HUDEP-2 (cell line): ENCODE measurements around the gene USP9X.
"Not testable (repeated sequence)": the region's sequence is repeated elsewhere in the genome, so short reads cannot be mapped to it uniquely, and the experiment has no call there.

Experiments
- DNase-seq, 76 experiments: peaks; one replicate each; lab custom pipeline; 2025; ENCODE audit not compliant: unreplicated experiment in 76 of 76; lab: John Stamatoyannopoulos, UW

USP9X gene

DNA sequence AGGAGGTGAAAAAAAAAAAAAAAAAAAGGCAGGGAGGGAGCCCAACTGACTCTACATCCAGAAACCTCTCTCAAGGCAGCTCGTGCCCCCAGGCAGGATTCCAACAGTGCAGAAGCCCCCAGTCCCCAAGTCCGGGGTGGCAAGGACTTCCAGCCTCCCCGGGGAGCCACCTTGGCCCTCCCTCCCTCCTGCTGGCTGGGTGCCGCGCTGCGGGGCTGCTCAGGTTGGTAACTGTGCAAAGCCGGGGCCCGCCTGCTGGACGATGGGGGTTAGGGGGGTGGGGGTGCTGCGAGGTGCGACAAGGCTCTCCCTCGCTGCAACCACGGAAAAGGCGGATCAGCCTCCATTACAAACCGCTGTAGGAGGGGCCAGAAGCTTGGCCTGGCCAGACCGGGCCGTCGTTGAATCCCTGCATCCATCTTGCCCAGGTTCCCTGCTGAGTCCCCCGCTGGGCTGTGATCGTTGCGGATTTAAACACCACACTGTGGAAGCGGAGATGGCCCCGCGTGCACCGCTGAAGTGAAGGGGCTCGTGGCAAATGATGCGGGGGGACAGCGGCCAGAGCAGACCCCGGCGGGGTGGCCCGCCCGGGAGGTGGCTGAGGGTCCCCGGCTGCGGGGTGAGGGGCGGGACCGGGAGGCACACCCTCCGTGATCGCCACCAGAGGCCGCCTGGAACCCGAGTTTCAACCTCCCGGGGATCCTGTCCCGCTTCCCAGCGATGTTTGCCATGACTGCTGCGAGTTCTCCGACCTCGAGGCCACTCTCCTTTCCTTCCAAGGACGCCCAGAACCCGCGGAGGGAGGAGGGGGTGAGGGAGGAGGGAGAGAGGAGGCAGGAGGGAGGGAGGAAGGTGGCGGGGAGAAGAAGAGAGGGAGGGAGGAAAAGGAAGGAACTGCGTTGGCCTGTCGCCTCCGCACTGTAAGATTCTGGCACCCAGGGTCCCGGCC, 190.7 kb downstream of the USP9X start:
- DNase-seq: peak in 19 of 76 experiments; percentile 0 to 28 (median 3)

DNA sequence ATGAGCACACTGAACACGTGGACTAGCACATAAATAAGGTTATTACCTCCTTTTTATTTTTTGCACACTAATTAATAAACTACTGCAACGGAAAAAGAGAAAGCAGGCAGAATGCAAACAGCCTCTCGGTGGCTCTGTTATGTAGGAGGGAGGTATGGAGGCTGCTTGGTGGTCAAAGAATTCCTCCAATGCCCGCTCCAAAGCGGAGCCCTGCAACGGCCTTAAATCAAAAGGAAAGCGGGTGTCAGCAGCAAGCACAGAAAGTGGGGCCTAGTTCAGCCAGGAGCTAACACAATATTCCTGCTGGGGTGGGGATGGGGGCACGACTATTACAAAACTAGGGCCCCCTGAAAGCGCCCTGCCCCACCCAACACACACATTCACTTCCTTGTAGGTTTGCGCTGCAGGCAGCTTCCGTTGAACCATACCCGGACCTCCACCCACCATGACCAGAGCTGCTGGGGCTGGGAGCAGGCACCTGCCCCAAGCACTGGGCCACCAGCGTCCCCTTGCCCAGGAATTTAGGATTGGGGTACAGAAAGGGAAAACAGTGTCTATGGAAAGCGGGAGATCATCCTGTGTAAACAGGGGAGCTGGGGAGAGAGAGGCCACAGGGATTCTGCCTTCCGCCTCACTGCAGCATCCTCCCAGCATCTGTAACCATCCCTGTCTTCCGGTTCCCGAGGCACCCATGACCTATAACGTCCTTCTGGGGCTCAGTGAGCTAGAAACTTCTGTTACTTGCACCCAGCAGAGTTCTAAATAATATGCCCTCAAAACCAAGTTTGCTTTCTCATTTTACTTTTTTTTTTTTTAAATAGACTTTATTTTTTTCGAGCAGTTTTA, 191.6 kb downstream of the USP9X start:
- DNase-seq: no peak

DNA sequence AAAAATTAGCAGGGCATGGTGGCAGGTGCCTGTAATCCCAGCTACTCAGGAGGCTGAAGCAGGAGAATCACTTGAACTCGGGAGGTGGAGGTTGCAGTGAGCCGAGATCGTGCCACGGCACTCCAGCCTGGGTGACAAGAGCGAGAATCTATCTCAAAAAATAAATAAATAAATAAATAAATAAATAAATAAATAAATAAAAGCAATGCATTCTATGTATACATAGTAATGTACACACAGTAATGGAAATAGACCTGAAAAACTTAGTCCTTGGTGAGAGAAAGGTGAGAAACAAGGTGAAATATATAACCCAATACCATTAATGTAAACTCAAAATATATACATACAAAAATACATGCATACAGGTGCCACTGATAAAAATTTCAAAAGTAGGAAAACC, 197.1 kb downstream of the USP9X start:
- not testable (repeated sequence) for DNase-seq

DNA sequence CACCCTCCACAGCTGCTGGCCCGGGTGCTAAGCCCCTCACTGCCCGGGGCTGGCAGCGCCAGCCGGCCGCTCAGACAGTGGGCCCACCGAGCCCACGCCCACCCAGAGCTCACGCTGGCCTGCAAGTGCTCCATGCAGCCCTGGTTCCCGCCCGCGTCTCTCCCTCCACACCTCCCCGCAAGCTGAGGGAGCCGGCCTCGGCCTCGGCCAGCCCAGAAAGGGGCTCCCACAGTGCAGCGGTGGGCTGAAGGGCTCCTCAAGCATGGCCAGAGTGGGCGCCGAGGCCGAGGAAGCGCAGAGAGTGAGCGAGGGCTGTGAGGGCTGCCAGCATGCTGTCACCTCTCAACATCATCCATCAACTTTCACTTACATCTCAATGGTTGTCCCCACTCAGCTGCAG, 200.7 kb downstream of the USP9X start:
- DNase-seq: not testable (repeated sequence)
